IMR-90 (cell line): ENCODE data around the gene CELA2B.
"Not testable (repeated sequence)": the region's sequence is repeated elsewhere in the genome, so short reads cannot be mapped to it uniquely, and the experiment has no call there.

ENCODE experiments used
- BHLHE40 ChIP-seq: fragments of 150-350 bp; IDR thresholded peaks from 2 replicates; pipeline ENCODE4 v1.6.1; 2016; ENCODE audit warnings: mild to moderate bottlenecking, low read depth, low read length
- CHD1 ChIP-seq: IDR thresholded peaks from 2 replicates; pipeline ENCODE4 v1.6.1; 2012; ENCODE audit warnings: low read depth, low read length, improper control_type of control experiment
- FOS ChIP-seq: fragments of 150-350 bp; IDR thresholded peaks from 2 replicates; pipeline ENCODE4 v1.6.1; 2016; ENCODE audit warnings: low read depth, low read length
- MAFK ChIP-seq: IDR thresholded peaks from 2 replicates; pipeline ENCODE4 v1.6.1; 2012; ENCODE audit warnings: low read depth, low read length, improper control_type of control experiment
- POLR2A ChIP-seq: IDR thresholded peaks from 2 replicates; pipeline ENCODE4 v1.6.1; 2012; ENCODE audit warnings: mild to moderate bottlenecking, low read depth, low read length
- RAD21 ChIP-seq: IDR thresholded peaks from 2 replicates; pipeline ENCODE4 v1.6.1; 2012; ENCODE audit warnings: low read length, improper control_type of control experiment
- RCOR1 ChIP-seq: IDR thresholded peaks from 2 replicates; pipeline ENCODE4 v1.6.1; 2012; ENCODE audit warnings: mild to moderate bottlenecking, low read length, improper control_type of control experiment; ENCODE audit not compliant: insufficient replicate concordance
- RFX5 ChIP-seq: IDR thresholded peaks from 2 replicates; pipeline ENCODE4 v1.8.0; 2012; ENCODE audit warnings: low read depth, mild to moderate bottlenecking, low read length, moderate library complexity
- SMC3 ChIP-seq: fragments of 150-350 bp; IDR thresholded peaks from 2 replicates; pipeline ENCODE4 v1.6.1; 2016; ENCODE audit warnings: low read depth, mild to moderate bottlenecking, antibody characterized with exemption, low read length, moderate library complexity
- TF ChIP-seq, protein P1 (sequence below): conservative IDR thresholded peaks from 2 replicates; pipeline ENCODE4 v1.5.1; 2012; ENCODE audit warnings: mild to moderate bottlenecking, low read depth, low read length, improper control_type of control experiment
- TF ChIP-seq, protein P2 (sequence below): fragments of 150-350 bp; IDR thresholded peaks from 2 replicates; pipeline ENCODE4 v1.6.1; 2016; ENCODE audit warnings: low read depth, mild to moderate bottlenecking, low read length, moderate library complexity, borderline replicate concordance
- TF ChIP-seq, protein P3 (sequence below): fragments of 150-350 bp; IDR thresholded peaks from 2 replicates; pipeline ENCODE4 v1.6.1; 2017; ENCODE audit warnings: mild to moderate bottlenecking, antibody characterized with exemption, low read length, low read depth

DNA sequence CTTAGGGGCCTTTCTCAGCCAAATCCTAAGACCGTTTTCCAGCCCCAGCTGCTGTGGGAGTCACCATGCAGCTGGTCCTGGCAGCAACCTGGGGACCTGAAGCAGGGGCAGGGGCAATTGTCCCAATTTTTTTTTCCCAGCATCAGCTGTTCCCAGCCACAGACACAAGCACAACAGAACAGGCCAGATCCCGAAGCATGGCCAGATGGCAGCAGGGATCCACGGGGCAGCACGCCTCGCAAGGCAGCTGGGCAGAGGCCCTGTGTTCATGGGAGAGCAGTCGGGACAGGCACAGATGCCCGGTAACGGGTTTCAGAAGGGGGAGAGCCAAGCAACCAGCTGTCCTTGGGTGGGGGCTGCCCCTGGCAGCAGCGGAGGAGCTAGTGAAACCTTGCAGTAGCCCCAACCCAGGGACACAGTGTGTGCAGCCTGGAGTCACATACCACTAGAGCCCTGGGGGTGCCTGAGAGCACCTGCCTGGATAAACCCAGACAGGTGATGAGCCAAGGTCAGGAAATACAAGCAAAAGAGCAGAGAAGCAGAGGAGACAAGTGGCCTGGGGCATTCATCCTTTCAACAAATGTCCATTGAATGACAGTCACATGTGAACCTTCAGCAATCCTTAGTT, 6.0 kb upstream of the CELA2B start:
- not testable (repeated sequence) for TF ChIP-seq SMC3, RCOR1, POLR2A, BHLHE40, CHD1, RAD21, RFX5, FOS, MAFK
- TF ChIP-seq, protein P1, sequence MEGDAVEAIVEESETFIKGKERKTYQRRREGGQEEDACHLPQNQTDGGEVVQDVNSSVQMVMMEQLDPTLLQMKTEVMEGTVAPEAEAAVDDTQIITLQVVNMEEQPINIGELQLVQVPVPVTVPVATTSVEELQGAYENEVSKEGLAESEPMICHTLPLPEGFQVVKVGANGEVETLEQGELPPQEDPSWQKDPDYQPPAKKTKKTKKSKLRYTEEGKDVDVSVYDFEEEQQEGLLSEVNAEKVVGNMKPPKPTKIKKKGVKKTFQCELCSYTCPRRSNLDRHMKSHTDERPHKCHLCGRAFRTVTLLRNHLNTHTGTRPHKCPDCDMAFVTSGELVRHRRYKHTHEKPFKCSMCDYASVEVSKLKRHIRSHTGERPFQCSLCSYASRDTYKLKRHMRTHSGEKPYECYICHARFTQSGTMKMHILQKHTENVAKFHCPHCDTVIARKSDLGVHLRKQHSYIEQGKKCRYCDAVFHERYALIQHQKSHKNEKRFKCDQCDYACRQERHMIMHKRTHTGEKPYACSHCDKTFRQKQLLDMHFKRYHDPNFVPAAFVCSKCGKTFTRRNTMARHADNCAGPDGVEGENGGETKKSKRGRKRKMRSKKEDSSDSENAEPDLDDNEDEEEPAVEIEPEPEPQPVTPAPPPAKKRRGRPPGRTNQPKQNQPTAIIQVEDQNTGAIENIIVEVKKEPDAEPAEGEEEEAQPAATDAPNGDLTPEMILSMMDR: not testable (repeated sequence)
- TF ChIP-seq, protein P2, sequence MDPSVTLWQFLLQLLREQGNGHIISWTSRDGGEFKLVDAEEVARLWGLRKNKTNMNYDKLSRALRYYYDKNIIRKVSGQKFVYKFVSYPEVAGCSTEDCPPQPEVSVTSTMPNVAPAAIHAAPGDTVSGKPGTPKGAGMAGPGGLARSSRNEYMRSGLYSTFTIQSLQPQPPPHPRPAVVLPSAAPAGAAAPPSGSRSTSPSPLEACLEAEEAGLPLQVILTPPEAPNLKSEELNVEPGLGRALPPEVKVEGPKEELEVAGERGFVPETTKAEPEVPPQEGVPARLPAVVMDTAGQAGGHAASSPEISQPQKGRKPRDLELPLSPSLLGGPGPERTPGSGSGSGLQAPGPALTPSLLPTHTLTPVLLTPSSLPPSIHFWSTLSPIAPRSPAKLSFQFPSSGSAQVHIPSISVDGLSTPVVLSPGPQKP: not testable (repeated sequence)
- TF ChIP-seq, protein P3, sequence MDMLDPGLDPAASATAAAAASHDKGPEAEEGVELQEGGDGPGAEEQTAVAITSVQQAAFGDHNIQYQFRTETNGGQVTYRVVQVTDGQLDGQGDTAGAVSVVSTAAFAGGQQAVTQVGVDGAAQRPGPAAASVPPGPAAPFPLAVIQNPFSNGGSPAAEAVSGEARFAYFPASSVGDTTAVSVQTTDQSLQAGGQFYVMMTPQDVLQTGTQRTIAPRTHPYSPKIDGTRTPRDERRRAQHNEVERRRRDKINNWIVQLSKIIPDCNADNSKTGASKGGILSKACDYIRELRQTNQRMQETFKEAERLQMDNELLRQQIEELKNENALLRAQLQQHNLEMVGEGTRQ: not testable (repeated sequence)
